Endothelial cell of umbilical vein (primary cell): ENCODE results near the gene TEX13C. TPM values are rescaled to one million over a fixed set of nuclear protein-coding genes. Genes with fewer than 3 reads are reported as not detected.

ENCODE experiments used
- BruUV-seq: library from RNA; stranded (reverse); fragments of 400-500 nt; replicated peaks from 2 replicates; lab custom pipeline; 2021; lab: Mats Ljungman, UMichigan
- CTCF ChIA-PET: fragments of 300-600, 350-600 bp; sonication (Branson Sonifier 250); formaldehyde crosslinking; loops from one replicate; lab custom pipeline; 2021; ENCODE audit warnings: antibody characterized with exemption, inconsistent platforms; lab: Charles Lee
- POLR2A ChIA-PET: fragments of 300-600, 350-600 bp; sonication (Branson Sonifier 250); formaldehyde crosslinking; loops from one replicate; lab custom pipeline; 2021; ENCODE audit warnings: antibody characterized with exemption, inconsistent platforms; lab: Charles Lee
- DNase-seq: peaks from one replicate; pipeline ENCODE4 v3.0.0-alpha.2; 2011; ENCODE audit warnings: low read depth, low spot score
- FAIRE-seq: peaks from 2 replicates; lab custom pipeline; 2011; peaks lifted over from hg19 to GRCh38; lab: Jason Lieb, UNC
- H2AFZ ChIP-seq: 2 replicates; pipeline ENCODE4 v1.6.0; 2012; ENCODE audit warnings: low read depth, low read length, control low read depth, inconsistent platforms
- H3K27ac ChIP-seq: 2 replicates; pipeline ENCODE4 v1.5.1; 2011; ENCODE audit warnings: low read depth, mild to moderate bottlenecking, control low read depth, low read length, moderate library complexity; ENCODE audit not compliant: insufficient read depth
- H3K27me3 ChIP-seq, 2 experiments: 2 replicates each; pipeline versions ENCODE4 v1.6.0 to v1.6.1; 2011; ENCODE audit warnings: low read length in 2 of 2, mixed read lengths in 1 of 2; ENCODE audit not compliant: control insufficient read depth in 2 of 2, insufficient read depth in 2 of 2
- H3K36me3 ChIP-seq, 2 experiments: 2 replicates in 1 of 2; 3 replicates in 1 of 2; pipeline ENCODE4 v1.5.1; 2011; ENCODE audit warnings: low read length in 2 of 2, mild to moderate bottlenecking in 1 of 2, moderate library complexity in 1 of 2; ENCODE audit not compliant: control insufficient read depth in 2 of 2, insufficient read depth in 2 of 2; ENCODE audit errors: extremely low read depth in 1 of 2
- H3K4me1 ChIP-seq: 3 replicates; pipeline ENCODE4 v1.5.1; 2011; ENCODE audit warnings: mild to moderate bottlenecking, low read length; ENCODE audit not compliant: control insufficient read depth, insufficient read depth; ENCODE audit errors: extremely low read depth
- H3K4me2 ChIP-seq: 2 replicates; pipeline ENCODE4 v1.6.1; 2011; ENCODE audit warnings: low read length, control low read depth, mixed read lengths; ENCODE audit not compliant: insufficient read depth
- H3K4me3 ChIP-seq, 3 experiments: fragments of 200-600 bp in 1 of 3; sonication (generic), shearing (Covaris generic) in 1 of 3; replicated peaks in 1 of 3; 2 replicates each; pipeline ENCODE4 v1.5.1; 2011 to 2016; ENCODE audit warnings: control low read depth in 3 of 3, low read length in 3 of 3, mild to moderate bottlenecking in 2 of 3, inconsistent platforms in 1 of 3, low read depth in 1 of 3, moderate library complexity in 1 of 3; ENCODE audit not compliant: insufficient read depth in 1 of 3
- H3K79me2 ChIP-seq: 2 replicates; pipeline ENCODE4 v1.6.0; 2012; ENCODE audit warnings: low read length, inconsistent platforms; ENCODE audit not compliant: control insufficient read depth, insufficient read depth
- H3K9ac ChIP-seq: replicated peaks from 2 replicates; pipeline ENCODE3; 2011; ENCODE audit warnings: low read length, control low read depth; ENCODE audit not compliant: insufficient read depth; ENCODE audit errors: extremely low read depth
- H3K9me1 ChIP-seq: replicated peaks from 3 replicates; pipeline ENCODE4 v1.6.0; 2011; ENCODE audit warnings: mild to moderate bottlenecking, low read length; ENCODE audit not compliant: control insufficient read depth, insufficient read depth; ENCODE audit errors: extremely low read depth
- H3K9me3 ChIP-seq: replicated peaks from 2 replicates; pipeline ENCODE4 v1.5.1; 2012; ENCODE audit warnings: low read length, inconsistent platforms; ENCODE audit not compliant: control insufficient read depth, insufficient read depth
- H4K20me1 ChIP-seq: replicated peaks from 2 replicates; pipeline ENCODE3; 2011; ENCODE audit warnings: mild to moderate bottlenecking, low read length; ENCODE audit not compliant: control insufficient read depth, insufficient read depth; ENCODE audit errors: extremely low read depth
- EZH2 ChIP-seq: IDR thresholded peaks from 2 replicates; pipeline ENCODE4 v1.6.1; 2012; ENCODE audit warnings: borderline replicate concordance, low read depth, mild to moderate bottlenecking, moderate library complexity, low read length, inconsistent platforms; ENCODE audit not compliant: severe bottlenecking
- FOS ChIP-seq: IDR thresholded peaks from 2 replicates; pipeline ENCODE4 v1.6.1; 2011; ENCODE audit warnings: mild to moderate bottlenecking, low read length, moderate library complexity, borderline replicate concordance; ENCODE audit not compliant: insufficient read depth
- GATA2 ChIP-seq: IDR thresholded peaks from 2 replicates; pipeline ENCODE4 v1.7.0; 2011; ENCODE audit warnings: low read depth, mild to moderate bottlenecking, moderate library complexity, mixed read lengths, low read length; ENCODE audit not compliant: insufficient read length, insufficient read depth
- JUN ChIP-seq: IDR thresholded peaks from 2 replicates; pipeline ENCODE4 v1.6.1; 2011; ENCODE audit warnings: borderline replicate concordance, low read depth; ENCODE audit not compliant: insufficient read length, insufficient read depth
- MYC ChIP-seq: IDR thresholded peaks from one replicate; pipeline ENCODE4 v1.6.1; 2011; ENCODE audit warnings: mild to moderate bottlenecking, low read depth, low read length
- POLR2A ChIP-seq: IDR thresholded peaks from 2 replicates; pipeline ENCODE4 v1.6.1; 2012; ENCODE audit warnings: low read depth, mild to moderate bottlenecking, control low read depth, low read length
- POLR2AphosphoS5 ChIP-seq: IDR thresholded peaks from 2 replicates; pipeline ENCODE4 v1.6.1; 2012; ENCODE audit warnings: low read depth, mild to moderate bottlenecking, control low read depth, low read length, moderate library complexity; ENCODE audit not compliant: insufficient read depth
- dilution Hi-C: fragments of 300-500 bp; cut with MboI; formaldehyde crosslinking; loops from one replicate; pipeline ENCODE4 v1.15.0; 2019; ENCODE audit warnings: low sequenced_read_pairs; ENCODE audit not compliant: extremely low pct_ligation_motif_present
- intact Hi-C: fragments of 100-400 bp; cut with micrococcal nuclease; formaldehyde crosslinking; loops from one replicate; pipeline ENCODE4 v1.10.0; 2022
- polyA plus RNA-seq, 4 experiments: library from polyadenylated mRNA; depleted of rRNA in 3 of 4; stranded (reverse) in 3 of 4; unstranded in 1 of 4; fragments of >200 nt; gene quantifications; 2 replicates each; pipeline versions ENCODE4 v1.2.1 to v1.2.3, GENCODE V29; 2011 to 2012; ENCODE audit warnings: missing spikeins in 1 of 4
- total RNA-seq: library from RNA; stranded (reverse); gene quantifications from 2 replicates; pipeline ENCODE4 v1.2.3, GENCODE V29; 2021
- TF ChIP-seq, protein P1 (sequence below), 2 donors: IDR thresholded peaks; 1 replicate in 1 of 2; 2 replicates in 1 of 2; pipeline ENCODE4 v1.5.1; 2011; ENCODE audit warnings: low read length in 2 of 2, mild to moderate bottlenecking in 2 of 2, moderate library complexity in 2 of 2, control low read depth in 1 of 2, inconsistent platforms in 1 of 2, low read depth in 1 of 2; ENCODE audit not compliant: insufficient read depth in 1 of 2; ENCODE audit errors: extremely low read depth in 1 of 2
- TF ChIP-seq, protein P2 (sequence below): IDR thresholded peaks from 2 replicates; pipeline ENCODE4 v1.6.1; 2011; ENCODE audit not compliant: insufficient read depth, insufficient read length

TEX13C gene
- total and polyA plus RNA-seq, 2 donors (not counting 3 experiments of a cell fraction or from before 2014, with no cell fraction given): not detected

DNA sequence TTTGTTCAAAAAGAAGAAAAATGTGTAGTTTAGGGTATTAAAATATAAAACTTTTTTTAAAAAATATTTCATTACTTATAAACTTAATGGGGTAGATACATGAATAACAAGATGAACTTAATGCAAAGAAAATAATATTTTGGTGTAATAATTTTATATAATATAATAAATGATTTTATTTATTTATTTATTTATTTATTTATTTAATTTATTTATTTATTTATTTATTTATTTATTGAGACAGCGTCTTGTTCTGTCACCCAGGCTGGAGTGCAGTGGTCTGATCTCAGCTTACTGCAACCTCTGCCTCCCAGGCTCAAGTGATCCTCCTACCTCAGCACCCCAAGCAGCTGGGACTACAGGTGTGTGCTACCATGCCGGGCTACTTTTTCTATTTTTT lies 20.8 kb upstream of the TEX13C start:
- intact Hi-C loops: no loop called here
- CTCF ChIA-PET: no interaction called here

DNA sequence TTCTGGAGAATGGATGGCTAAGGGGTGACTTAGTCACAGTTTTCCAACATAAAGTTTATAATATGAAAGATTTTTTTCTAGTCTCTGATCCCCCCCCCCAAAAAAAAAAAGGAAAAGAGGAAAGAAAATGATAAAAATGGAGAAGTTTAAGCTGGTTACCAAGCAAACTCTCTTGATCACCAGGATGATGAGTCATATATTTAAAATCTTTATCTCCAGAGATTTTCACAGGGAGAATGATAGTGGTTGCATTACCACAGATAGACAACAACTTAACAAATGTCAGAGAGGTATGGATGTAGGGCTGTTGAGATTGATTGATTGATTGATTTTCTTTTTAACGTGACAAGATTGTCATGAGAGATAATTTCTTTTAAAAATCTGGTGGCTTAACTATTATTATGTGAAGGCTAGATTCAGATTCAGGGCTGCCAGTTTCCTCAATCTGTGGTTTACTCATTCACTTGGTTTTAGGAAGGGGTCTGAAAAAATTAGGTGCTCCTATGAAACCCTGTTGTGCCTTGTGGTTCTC lies 13.3 kb upstream of the TEX13C start:
- Histone ChIP-seq H3K36me3 (no peaks in the 10 kb centered on the region), H3K4me2 (no peak overlapping the region), H3K9me1 (no peaks in the 10 kb centered on the region), H3K79me2 (no peaks in the 10 kb centered on the region), H3K27me3 (no peaks in the 10 kb centered on the region), H2AFZ (no peak overlapping the region), H3K4me1 (no peaks in the 10 kb centered on the region), H3K4me3 (no peak overlapping the region), H3K9ac (no peak overlapping the region), H3K9me3 (no peaks in the 10 kb centered on the region), H4K20me1 (no peaks in the 10 kb centered on the region), H3K27ac (no peak overlapping the region)
- POLR2A ChIA-PET: no interaction called here
- CTCF ChIA-PET: no interaction called here
- no peak for DNase-seq
- intact Hi-C loops (no loop called here), dilution Hi-C loops (no loop called here)
- no TSS peak for BruUV-seq
- TF ChIP-seq EZH2: no peak
- no peak for TF ChIP-seq GATA2
- TF ChIP-seq, protein P1, sequence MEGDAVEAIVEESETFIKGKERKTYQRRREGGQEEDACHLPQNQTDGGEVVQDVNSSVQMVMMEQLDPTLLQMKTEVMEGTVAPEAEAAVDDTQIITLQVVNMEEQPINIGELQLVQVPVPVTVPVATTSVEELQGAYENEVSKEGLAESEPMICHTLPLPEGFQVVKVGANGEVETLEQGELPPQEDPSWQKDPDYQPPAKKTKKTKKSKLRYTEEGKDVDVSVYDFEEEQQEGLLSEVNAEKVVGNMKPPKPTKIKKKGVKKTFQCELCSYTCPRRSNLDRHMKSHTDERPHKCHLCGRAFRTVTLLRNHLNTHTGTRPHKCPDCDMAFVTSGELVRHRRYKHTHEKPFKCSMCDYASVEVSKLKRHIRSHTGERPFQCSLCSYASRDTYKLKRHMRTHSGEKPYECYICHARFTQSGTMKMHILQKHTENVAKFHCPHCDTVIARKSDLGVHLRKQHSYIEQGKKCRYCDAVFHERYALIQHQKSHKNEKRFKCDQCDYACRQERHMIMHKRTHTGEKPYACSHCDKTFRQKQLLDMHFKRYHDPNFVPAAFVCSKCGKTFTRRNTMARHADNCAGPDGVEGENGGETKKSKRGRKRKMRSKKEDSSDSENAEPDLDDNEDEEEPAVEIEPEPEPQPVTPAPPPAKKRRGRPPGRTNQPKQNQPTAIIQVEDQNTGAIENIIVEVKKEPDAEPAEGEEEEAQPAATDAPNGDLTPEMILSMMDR (IDR thresholded peaks at IDR 0.05; ENCODE audit: extremely low read depth in 1 of 2, insufficient read depth in 1 of 2, low read depth in 1 of 2, low read length in 2 of 2): no peak
- TF ChIP-seq JUN: no peak
- no peak for TF ChIP-seq FOS
- TF ChIP-seq POLR2A: no peak
- no peak for TF ChIP-seq POLR2AphosphoS5
- TF ChIP-seq, protein P2, sequence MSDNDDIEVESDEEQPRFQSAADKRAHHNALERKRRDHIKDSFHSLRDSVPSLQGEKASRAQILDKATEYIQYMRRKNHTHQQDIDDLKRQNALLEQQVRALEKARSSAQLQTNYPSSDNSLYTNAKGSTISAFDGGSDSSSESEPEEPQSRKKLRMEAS: no peak
- TF ChIP-seq MYC: no peak
- FAIRE-seq: no peak

More for the DNA sequence above, 20.8 kb upstream of the TEX13C start:
- Histone ChIP-seq H3K4me2 (no peak overlapping the region), H3K27ac (no peak overlapping the region), H3K27me3 (no peaks in the 10 kb centered on the region), H3K9me1 (no peaks in the 10 kb centered on the region), H3K9ac (no peak overlapping the region), H2AFZ (no peak overlapping the region), H3K36me3 (no peaks in the 10 kb centered on the region), H4K20me1 (no peaks in the 10 kb centered on the region), H3K9me3 (no peaks in the 10 kb centered on the region), H3K79me2 (no peaks in the 10 kb centered on the region), H3K4me3 (no peak overlapping the region), H3K4me1 (no peaks in the 10 kb centered on the region)
- TF ChIP-seq FOS (no peak), POLR2A (no peak), GATA2 (no peak), POLR2AphosphoS5 (no peak), MYC (no peak), JUN (no peak), EZH2 (no peak)
- TF ChIP-seq, protein P2: no peak
- dilution Hi-C loops: no loop called here
- BruUV-seq: no TSS peak
- no peak for FAIRE-seq
- no peak for DNase-seq
- POLR2A ChIA-PET: no interaction called here
